HL-60 (cell line): Measurements from ENCODE around the gene MYOCD.

Experiments
- DNase-seq, 2 experiments: peaks; one replicate each; pipeline ENCODE4 v3.0.0-alpha.2; 2010 to 2020; ENCODE audit warnings: low read depth in 1 of 2, low spot score in 1 of 2
- H3K27ac ChIP-seq: fragments of 250-450 bp; sonication (Bioruptor Pico); replicated peaks from 2 replicates; pipeline ENCODE4 v1.5.1; 2020; ENCODE audit warnings: mild to moderate bottlenecking, moderate library complexity
- H3K27me3 ChIP-seq: fragments of 250-450 bp; sonication (Bioruptor Pico); 2 replicates; pipeline ENCODE4 v1.5.1; 2021; ENCODE audit warnings: mild to moderate bottlenecking, moderate library complexity; ENCODE audit not compliant: insufficient read depth, poor library complexity, severe bottlenecking
- H3K4me3 ChIP-seq: replicated peaks from 2 replicates; pipeline ENCODE4 v1.5.1; 2011; ENCODE audit warnings: mild to moderate bottlenecking, control low read depth, low read length; ENCODE audit not compliant: insufficient read depth
- GABPA ChIP-seq: IDR thresholded peaks from 2 replicates; pipeline ENCODE4 v1.6.1; 2012; ENCODE audit warnings: low read depth
- POLR2AphosphoS5 ChIP-seq: IDR thresholded peaks from 2 replicates; pipeline ENCODE4 v1.6.1; 2012; ENCODE audit warnings: low read depth
- SPI1 ChIP-seq: IDR thresholded peaks from 2 replicates; pipeline ENCODE4 v1.6.1; 2012; ENCODE audit warnings: low read depth, mild to moderate bottlenecking, borderline replicate concordance
- TF ChIP-seq, protein P1 (sequence below): IDR thresholded peaks from 2 replicates; pipeline ENCODE4 v1.6.1; 2012; ENCODE audit warnings: low read depth; ENCODE audit not compliant: insufficient replicate concordance
- TF ChIP-seq, protein P2 (sequence below): IDR thresholded peaks from one replicate; pipeline ENCODE4 v1.5.1; 2011; ENCODE audit warnings: low read length, control low read depth, inconsistent platforms; ENCODE audit not compliant: insufficient read depth

MYOCD gene

DNA sequence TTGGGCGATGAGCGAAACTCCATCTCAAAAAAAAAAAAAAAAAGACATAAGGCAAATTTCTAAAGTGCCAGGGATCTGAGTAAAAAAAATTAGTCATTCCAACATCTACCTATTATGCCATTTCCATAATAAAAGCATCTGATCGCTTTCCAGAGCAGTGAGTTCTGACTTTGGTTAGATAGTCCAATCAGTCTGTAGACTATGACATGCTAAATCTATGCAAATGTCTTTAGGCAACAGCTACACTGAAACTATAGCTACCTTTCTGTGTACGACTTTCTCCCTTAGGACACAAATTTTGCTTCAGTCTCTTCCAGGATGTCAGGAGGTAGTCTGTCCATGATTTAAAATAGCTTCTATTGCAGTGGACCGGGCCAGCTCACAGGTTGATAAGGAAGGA is 64.7 kb downstream of the MYOCD start:
- no peak overlapping the region for H3K4me3 ChIP-seq
- no peak overlapping the region for H3K27ac ChIP-seq
- H3K27me3 ChIP-seq, result no peaks in the 10 kb centered on the region
- no peak for TF ChIP-seq SPI1
- TF ChIP-seq, protein P1, sequence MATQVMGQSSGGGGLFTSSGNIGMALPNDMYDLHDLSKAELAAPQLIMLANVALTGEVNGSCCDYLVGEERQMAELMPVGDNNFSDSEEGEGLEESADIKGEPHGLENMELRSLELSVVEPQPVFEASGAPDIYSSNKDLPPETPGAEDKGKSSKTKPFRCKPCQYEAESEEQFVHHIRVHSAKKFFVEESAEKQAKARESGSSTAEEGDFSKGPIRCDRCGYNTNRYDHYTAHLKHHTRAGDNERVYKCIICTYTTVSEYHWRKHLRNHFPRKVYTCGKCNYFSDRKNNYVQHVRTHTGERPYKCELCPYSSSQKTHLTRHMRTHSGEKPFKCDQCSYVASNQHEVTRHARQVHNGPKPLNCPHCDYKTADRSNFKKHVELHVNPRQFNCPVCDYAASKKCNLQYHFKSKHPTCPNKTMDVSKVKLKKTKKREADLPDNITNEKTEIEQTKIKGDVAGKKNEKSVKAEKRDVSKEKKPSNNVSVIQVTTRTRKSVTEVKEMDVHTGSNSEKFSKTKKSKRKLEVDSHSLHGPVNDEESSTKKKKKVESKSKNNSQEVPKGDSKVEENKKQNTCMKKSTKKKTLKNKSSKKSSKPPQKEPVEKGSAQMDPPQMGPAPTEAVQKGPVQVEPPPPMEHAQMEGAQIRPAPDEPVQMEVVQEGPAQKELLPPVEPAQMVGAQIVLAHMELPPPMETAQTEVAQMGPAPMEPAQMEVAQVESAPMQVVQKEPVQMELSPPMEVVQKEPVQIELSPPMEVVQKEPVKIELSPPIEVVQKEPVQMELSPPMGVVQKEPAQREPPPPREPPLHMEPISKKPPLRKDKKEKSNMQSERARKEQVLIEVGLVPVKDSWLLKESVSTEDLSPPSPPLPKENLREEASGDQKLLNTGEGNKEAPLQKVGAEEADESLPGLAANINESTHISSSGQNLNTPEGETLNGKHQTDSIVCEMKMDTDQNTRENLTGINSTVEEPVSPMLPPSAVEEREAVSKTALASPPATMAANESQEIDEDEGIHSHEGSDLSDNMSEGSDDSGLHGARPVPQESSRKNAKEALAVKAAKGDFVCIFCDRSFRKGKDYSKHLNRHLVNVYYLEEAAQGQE, result no peak
- TF ChIP-seq POLR2AphosphoS5, result no peak
- no peak for TF ChIP-seq GABPA
- TF ChIP-seq, protein P2, sequence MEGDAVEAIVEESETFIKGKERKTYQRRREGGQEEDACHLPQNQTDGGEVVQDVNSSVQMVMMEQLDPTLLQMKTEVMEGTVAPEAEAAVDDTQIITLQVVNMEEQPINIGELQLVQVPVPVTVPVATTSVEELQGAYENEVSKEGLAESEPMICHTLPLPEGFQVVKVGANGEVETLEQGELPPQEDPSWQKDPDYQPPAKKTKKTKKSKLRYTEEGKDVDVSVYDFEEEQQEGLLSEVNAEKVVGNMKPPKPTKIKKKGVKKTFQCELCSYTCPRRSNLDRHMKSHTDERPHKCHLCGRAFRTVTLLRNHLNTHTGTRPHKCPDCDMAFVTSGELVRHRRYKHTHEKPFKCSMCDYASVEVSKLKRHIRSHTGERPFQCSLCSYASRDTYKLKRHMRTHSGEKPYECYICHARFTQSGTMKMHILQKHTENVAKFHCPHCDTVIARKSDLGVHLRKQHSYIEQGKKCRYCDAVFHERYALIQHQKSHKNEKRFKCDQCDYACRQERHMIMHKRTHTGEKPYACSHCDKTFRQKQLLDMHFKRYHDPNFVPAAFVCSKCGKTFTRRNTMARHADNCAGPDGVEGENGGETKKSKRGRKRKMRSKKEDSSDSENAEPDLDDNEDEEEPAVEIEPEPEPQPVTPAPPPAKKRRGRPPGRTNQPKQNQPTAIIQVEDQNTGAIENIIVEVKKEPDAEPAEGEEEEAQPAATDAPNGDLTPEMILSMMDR, result no peak
- DNase-seq, result no peak

DNA sequence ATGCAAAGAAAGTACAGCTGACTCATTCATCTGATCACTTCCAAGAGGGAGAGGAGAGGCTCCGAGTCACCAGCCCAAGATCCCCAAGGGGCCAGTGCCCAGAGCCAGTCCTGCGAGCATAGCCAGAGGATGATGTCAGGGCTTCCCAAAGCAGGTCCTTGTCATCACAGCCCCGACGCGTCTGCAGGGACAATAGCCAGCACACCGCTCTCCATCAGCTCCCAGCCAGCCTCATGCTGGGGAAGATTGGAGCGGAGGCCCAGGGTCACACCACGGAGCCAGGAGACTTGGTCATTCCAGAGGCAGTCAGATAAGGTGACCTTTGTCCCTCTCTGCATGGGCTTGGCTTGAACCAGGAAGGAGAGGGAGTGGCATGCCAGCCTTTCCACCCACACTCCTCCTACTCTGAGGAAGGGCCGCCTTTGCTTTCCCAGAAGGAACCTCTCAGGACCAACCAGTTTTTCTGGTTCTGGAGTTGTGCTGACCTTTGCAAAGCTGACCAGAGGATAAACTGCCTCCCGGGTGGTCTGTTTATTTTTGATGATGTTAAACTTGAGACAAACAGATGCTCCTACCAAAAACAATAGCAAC is 65.3 kb downstream of the MYOCD start:
- no peak for DNase-seq
- TF ChIP-seq SPI1 (no peak), GABPA (no peak), POLR2AphosphoS5 (no peak)
- TF ChIP-seq, protein P2, result no peak
- TF ChIP-seq, protein P1, result no peak
- no peak overlapping the region for H3K4me3 ChIP-seq
- no peaks in the 10 kb centered on the region for H3K27me3 ChIP-seq
- no peak overlapping the region for H3K27ac ChIP-seq

DNA sequence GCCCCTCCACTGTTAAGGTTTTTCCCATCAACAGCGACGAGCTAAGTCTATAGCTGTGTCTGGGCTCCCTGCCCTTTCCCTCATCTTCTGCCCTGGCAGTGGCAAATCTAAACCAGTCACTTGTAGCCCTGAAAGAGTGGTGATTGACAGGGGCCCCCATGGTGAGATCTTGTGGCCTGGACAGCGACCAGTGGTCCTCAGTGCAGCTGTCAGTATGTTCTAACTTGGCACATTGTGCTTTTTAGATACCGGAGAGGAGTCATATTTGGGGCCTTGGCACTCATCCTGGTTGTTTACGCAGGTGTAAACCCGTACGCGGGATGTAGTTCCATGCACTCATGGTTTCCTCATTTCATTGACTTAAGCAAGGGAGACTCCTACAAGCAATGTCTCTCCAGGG is 66.1 kb downstream of the MYOCD start:
- TF ChIP-seq, protein P2, result no peak
- no peak for TF ChIP-seq GABPA
- no peak for TF ChIP-seq POLR2AphosphoS5
- TF ChIP-seq SPI1, result no peak
- TF ChIP-seq, protein P1, result no peak
- H3K27ac ChIP-seq, result no peak overlapping the region
- no peak for DNase-seq
- H3K4me3 ChIP-seq, result no peak overlapping the region
- H3K27me3 ChIP-seq, result no peaks in the 10 kb centered on the region
